ENCODE data around the gene TAF1B. TPM values are rescaled to one million over a fixed set of nuclear protein-coding genes. Genes with fewer than 3 reads are reported as not detected.

The TAF1B gene
- total RNA-seq = 10 to 100 TPM; 12.6 to 22.0 (median 18.2) TPM
- polyA plus RNA-seq = 10 to 100 TPM in 1 of 2 donors, 1 to 10 TPM in 1; 6.4 to 10.1 TPM
- long read RNA-seq, donor 1, transcript TAF1B-201 (15 exons, 2,387 nt) = major isoform, 10 of 59 reads
- long read RNA-seq, donor 1, partial matches to known transcripts = 38 of 59 reads
- long read RNA-seq, donor 1, other reads (novel, unspliced or antisense) = 10 of 59 reads
- long read RNA-seq, donor 2, transcript TAF1B-201 (15 exons, 2,387 nt) = major isoform, 5 of 5 reads
- long read RNA-seq, donor 2, partial matches to known transcripts = 0 of 5 reads
- long read RNA-seq, donor 2, other reads (novel, unspliced or antisense) = 0 of 5 reads
- long read RNA-seq, donor 3, transcript TAF1B-201 (15 exons, 2,387 nt) = major isoform, 7 of 10 reads
- long read RNA-seq, donor 3, partial matches to known transcripts = 1 of 10 reads
- long read RNA-seq, donor 3, other reads (novel, unspliced or antisense) = 1 of 10 reads

DNA sequence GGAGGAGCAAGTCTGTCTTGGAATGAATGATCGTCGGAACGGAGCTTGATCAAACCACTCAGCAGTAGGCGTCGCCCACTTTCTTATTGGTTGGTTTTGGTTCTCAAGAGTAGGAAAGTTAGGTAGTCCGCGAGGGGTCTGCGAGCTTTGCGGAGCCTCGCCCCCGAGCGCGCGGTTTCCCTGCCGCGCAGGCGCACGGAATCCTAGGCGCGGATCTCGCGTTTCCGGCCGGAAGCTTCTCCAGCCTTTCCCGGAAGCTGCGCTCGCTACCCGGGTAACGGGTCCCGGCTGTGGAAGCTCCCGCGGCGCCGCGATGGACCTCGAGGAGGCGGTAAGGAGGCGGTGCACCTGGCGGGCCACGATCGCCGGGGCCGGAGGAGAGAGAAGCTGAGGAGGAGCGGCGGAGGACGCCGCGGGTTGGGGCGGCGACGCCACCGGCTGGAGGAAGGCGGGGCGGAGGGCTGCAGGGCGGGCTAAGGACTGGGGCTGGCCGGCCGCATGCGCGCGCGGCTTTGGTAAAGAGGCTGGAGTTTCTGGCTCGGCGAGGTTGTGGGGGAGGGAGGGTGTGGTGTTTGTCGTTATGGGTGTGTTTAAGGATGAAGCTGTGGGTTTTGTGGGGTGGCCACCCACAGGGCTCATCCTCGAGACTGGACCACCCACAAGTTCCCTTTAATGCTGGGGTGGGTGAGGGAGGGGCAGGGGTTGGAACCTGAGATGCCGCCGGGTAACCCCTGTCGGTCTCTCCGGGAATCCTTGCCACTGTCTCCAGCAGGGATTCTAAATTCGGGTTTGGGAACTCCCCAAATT, at the start of gene TAF1B:
Gene TAF1B, plus strand, starts transcription at position 246 of the 807 bp plus-strand sequence. Its CDS starts 68 bp downstream, at position 314.
- intact Hi-C loops (cut with DNase I) = no loop called here
- 0 to 1% (median 0%) methylated on average over 67 to 70 of the region's 70 CpGs for WGBS, 3 donors

DNA sequence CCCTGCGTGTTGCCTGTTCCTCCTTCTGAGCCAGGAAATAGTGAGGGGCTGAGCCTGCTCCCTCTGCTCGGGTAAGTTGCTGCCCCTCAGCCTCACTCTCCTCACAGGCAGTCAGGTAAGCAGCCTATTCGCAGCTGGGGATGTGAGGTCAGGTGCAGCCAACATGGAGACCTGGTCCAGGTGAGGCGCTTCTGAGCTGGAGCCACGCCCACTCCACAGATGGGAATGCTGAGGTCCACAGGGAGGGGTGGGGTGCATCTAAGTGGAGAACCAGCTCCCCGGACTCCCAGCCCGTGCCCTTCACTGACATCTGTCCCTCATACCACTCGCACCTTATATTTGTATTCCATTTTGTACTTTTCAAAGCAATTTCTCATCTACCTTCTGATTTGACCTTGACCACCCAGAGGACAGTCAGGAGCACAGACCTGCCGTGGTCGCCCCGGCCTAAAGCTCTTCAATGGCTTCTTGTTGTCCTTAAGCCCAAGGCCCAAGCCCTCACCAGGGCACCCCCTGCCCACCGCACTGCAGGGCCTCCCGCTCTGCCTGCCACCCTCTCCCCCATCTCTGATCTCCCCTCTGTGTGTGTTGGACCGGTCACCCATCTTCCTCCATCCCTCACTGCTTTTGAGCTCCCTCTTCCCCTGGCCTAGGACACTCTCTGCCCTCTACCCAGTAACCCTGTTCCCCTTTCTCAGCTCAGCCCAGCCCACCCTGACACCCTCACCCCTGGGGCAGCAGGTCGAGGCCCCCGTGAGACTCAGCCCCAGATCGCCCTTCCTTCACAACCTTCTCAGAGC, 49.2 kb upstream of the TAF1B start:
- intact Hi-C loops (cut with DNase I) = no loop called here
- WGBS, 3 donors = 89 to 92% (median 92%) methylated on average over 17 of the region's 17 CpGs
- TF ChIP-seq, protein P1, sequence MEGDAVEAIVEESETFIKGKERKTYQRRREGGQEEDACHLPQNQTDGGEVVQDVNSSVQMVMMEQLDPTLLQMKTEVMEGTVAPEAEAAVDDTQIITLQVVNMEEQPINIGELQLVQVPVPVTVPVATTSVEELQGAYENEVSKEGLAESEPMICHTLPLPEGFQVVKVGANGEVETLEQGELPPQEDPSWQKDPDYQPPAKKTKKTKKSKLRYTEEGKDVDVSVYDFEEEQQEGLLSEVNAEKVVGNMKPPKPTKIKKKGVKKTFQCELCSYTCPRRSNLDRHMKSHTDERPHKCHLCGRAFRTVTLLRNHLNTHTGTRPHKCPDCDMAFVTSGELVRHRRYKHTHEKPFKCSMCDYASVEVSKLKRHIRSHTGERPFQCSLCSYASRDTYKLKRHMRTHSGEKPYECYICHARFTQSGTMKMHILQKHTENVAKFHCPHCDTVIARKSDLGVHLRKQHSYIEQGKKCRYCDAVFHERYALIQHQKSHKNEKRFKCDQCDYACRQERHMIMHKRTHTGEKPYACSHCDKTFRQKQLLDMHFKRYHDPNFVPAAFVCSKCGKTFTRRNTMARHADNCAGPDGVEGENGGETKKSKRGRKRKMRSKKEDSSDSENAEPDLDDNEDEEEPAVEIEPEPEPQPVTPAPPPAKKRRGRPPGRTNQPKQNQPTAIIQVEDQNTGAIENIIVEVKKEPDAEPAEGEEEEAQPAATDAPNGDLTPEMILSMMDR (IDR thresholded peaks at IDR 0.05) = no peak
- TF ChIP-seq POLR2A (IDR thresholded peaks at IDR 0.05) (no peak), EP300 (IDR thresholded peaks at IDR 0.05) (no peak)

More for the DNA sequence above, at the start of gene TAF1B:
- no peaks in the 10 kb centered on the region for H3K9me3 ChIP-seq
- TF ChIP-seq POLR2A (IDR thresholded peaks at IDR 0.05) (peak; percentile 45), EP300 (IDR thresholded peaks at IDR 0.05) (no peak)
- TF ChIP-seq, protein P1 (IDR thresholded peaks at IDR 0.05) = no peak
- H3K27me3 ChIP-seq = no peaks in the 10 kb centered on the region
- no peaks in the 10 kb centered on the region for H3K4me1 ChIP-seq (ENCODE audit: insufficient read depth)
- peak within 1 kb of the TSS; percentile 84 for H3K4me3 ChIP-seq
- DNase-seq = peak; percentile 82 to 93 (median 85)
- peak within 1 kb of the TSS; percentile 23 to 47 for H3K27ac ChIP-seq
- no peaks in the 10 kb centered on the region for H3K36me3 ChIP-seq

DNA sequence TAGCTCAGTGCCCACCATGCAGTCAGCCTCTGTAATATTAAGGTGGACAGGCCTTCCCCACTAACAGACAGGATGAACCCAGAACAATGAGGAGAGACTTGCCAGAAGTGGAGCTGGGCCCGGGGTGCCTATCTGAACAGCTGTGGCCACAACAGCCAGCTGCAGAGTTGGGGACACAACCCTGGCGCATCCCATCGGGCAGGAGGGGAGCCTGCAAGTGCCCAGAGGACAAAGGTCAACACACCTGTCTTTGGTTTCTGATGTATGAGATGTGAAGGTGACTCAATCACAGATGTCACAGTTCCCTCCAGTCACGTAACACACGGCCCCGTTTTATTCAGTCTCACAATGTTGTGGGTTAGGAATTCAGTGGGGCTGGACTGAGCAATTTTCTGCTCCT, 48.2 kb upstream of the TAF1B start:
- no peak overlapping the region for H3K27ac ChIP-seq

More for the DNA sequence above, 49.2 kb upstream of the TAF1B start:
- Histone ChIP-seq H3K4me1 (ENCODE audit: insufficient read depth) (no peaks in the 10 kb centered on the region), H3K27me3 (no peaks in the 10 kb centered on the region), H3K9me3 (no peaks in the 10 kb centered on the region), H3K27ac (no peak overlapping the region), H3K4me3 (no peak overlapping the region), H3K36me3 (no peaks in the 10 kb centered on the region)
- DNase-seq = no peak

DNA sequence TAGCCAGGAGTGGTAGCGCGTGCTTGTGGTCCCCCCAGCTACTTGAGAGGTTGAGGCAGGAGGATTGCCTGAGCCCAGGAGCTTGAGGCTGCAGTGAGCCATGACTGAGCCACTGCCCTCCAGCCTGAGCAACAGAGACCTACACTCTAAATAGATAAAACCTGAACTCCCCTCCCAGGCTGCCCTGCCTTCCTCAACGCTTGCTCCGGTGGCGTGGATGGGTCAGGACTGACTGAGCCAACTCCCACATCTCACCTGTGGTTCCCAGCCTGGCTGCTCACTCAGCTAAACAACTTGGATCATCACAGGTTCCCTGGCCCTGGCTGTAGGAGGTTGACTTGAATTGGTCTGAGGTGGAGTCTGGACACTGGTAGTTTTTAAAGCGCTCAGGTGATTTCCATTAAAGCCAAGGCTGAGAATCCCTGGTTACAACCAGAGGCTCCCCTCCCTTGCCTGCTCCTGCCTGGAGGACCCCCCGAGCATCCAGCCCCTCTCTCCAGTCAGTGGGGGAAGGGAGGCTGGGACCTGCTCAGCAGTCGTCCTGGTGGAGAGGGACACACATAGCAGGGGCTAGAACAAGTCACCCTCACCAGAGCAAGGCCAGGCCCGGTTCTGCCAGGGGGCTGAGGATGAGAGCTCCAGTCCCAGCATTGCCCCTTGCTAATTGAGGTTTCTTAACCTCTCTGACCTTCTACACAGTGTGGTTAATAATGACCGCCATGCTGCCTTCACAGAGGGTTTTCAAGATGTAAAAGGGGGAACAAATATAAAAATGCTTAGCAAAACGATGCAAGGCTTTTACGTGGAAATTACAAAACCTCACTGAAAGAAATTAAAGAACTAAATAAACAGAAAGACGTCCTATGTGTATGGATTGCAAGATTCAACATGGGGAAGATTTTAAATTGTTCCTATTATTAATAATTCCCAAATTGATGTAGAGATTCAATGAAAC, 46.9 kb upstream of the TAF1B start:
- 77 to 83% (median 79%) methylated on average over 13 of the region's 13 CpGs for WGBS, 3 donors
- intact Hi-C loops (cut with DNase I) = no loop called here
- Histone ChIP-seq H3K27me3 (no peaks in the 10 kb centered on the region), H3K4me3 (no peak overlapping the region), H3K36me3 (no peaks in the 10 kb centered on the region), H3K27ac (no peak overlapping the region), H3K4me1 (ENCODE audit: insufficient read depth) (peaks cover 2% of the 10 kb centered on the region), H3K9me3 (no peaks in the 10 kb centered on the region)
- TF ChIP-seq POLR2A (IDR thresholded peaks at IDR 0.05) = no peak
- no peak for TF ChIP-seq EP300 (IDR thresholded peaks at IDR 0.05)
- TF ChIP-seq, protein P1 (IDR thresholded peaks at IDR 0.05) = no peak
- DNase-seq = no peak

More for the DNA sequence above, 48.2 kb upstream of the TAF1B start:
- peaks cover 2% of the 10 kb centered on the region for H3K4me1 ChIP-seq (ENCODE audit: insufficient read depth)
- no peak for TF ChIP-seq EP300 (IDR thresholded peaks at IDR 0.05)
- H3K4me3 ChIP-seq = no peak overlapping the region
- no peaks in the 10 kb centered on the region for H3K36me3 ChIP-seq
- no peaks in the 10 kb centered on the region for H3K27me3 ChIP-seq
- 49 to 75% (median 59%) methylated on average over 6 of the region's 6 CpGs for WGBS, 3 donors
- H3K9me3 ChIP-seq = no peaks in the 10 kb centered on the region
- DNase-seq = no peak
- intact Hi-C loops (cut with DNase I) = no loop called here

Measured in ovary (tissue), 10 donors.